Activated CD8-positive, alpha-beta memory T cell treated with anti-CD3 and anti-CD28 coated beads for 48 hours (primary cell): ENCODE measurements around the gene COA4.

Source experiments
- DNase-seq, 3 experiments: peaks; one replicate each; pipeline ENCODE4 v3.0.0-alpha.2; 2020; ENCODE audit warnings: low read depth in 2 of 3, low spot score in 2 of 3

Gene COA4

DNA sequence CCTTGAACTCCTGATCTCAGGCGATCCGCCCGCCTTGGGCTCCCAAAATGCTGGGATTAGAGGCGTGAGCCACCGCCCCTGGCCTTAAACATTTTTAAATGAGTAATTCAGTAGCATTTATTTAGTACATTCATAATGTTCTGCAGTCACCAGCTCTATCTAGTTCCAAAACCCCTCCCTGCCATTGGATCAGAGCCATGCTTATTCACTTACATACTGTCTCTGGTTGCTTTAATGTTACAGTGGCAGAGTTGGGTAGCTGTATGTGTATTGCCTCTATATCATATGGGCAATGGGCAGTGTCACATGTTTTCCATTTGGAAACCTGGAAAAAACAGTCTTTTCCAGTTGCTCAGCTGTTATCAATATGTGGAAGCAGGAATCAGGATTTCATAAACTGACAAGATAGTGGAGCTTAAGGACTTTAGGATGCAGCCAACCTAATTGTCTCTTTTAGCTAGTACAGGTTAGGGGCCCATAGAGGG, 10.5 kb downstream of the COA4 start:
- no peak for DNase-seq

DNA sequence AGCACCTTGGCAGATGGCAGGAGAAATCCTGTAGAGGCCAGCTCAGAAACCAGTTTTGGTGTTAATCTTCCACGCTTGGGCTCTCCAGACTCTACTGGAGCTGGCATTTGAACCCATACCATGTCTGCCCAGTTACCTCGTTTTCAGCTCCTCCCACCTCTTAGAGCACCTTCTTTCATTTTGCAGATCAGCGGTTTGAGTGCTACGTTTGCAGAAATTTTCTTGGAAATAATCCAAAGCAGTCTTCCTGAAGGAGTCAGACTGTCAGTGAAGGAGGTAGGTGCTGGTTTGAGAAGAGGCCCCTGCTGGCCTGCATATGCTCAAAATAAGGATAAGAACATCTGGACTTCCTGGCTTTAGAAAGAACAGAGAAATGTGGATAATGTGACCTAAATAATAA, 13.7 kb downstream of the COA4 start:
- no peak for DNase-seq

DNA sequence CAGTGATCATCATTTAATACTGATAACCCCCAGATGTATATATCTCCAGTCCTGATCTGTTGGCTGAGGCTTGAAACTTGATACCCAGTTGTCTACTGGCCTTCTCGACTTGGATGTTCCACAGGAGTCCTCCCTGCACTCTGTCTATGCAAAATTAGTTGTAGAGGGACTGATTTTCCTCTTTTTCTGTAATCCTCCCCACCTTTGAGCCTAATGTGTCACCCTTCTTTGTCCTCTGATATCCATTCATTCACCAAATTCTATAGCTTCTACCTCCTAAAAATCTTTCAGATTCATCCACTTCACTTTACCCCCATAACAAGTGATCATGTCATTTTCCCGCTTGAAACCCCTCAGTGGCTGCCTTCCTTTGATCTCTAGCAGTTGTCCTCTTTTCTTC, 16.4 kb downstream of the COA4 start:
- DNase-seq: no peak

DNA sequence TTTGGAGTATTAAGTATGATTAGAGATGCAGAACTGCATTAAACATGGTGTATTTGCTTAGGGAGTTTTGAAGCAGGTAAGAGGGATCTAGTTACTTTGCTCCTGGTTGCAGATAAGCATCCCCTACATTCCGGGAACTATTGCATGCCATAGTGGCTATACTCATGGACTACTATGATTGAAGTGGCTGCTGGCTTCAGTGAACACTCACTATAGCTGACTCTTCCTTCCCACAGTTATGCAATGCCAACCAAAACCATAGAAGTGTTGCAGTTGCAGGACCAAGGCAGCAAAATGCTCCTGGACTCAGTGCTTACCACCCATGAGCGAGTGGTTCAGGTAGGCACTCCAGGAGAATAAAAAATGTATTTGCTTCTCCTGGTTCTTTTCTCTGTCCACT, 17.0 kb downstream of the COA4 start:
- DNase-seq: no peak

DNA sequence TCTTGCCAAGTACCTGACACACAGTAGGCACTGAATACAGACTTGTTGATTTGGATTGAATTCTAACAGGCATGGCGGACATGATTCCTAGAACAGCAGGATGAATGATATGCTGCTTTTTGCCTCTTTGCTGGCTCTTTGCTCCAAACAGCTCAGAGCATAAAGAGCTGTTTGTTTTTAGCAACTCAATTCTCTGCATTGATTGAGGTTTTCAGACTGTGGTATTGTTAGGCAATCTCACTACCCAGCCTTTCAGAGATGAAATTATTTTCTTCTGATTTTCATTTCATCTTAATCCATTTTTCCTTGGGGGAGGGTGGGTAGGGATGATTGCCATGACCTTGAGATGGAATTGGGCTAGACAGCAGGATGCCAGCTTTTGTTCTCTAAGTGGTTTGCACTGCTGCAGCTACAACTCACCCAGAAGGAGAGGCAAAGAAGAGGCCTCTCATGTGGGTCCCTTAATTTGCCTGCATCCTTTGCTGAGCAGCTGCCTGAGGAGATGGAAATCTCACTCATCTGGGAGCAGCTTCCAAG, 20.5 kb downstream of the COA4 start:
- no peak for DNase-seq

DNA sequence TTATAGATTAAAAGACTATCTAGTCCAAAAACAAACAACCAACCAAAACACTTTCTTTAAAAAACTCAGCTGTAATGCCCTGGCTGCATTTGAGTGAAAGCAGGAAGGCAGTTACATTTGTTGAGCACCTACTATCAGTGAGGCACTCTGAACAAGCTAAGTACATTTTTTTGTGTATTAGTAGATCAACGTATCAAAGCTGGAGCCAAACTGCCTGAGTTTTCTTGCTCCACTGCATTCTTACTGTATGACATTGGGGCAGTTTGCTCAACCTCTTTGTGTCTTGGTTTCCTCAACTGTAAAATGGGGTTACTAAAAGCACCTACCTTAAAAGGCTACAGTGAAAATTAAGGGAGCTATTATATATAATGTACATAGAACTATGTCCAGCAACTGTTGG, 22.0 kb downstream of the COA4 start:
- DNase-seq: no peak

DNA sequence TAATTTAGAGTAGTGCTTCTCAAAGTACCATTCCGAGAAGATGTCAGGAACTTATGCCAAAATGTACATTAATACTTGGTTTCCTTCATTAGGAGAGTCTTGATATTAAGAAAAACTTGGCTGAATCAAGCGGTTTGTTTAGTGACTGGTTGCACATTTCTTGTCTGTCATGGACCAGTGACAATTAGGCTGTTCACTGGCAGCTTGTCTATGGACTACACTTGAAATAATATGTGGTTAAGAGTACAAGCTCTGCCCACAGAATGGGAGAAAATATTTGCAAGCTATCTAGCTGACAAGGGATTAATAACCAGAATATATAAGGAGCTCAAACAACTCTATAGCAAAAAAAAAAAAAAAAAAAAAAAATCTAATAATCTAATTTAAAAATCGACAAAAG, 24.6 kb downstream of the COA4 start:
- no peak for DNase-seq

DNA sequence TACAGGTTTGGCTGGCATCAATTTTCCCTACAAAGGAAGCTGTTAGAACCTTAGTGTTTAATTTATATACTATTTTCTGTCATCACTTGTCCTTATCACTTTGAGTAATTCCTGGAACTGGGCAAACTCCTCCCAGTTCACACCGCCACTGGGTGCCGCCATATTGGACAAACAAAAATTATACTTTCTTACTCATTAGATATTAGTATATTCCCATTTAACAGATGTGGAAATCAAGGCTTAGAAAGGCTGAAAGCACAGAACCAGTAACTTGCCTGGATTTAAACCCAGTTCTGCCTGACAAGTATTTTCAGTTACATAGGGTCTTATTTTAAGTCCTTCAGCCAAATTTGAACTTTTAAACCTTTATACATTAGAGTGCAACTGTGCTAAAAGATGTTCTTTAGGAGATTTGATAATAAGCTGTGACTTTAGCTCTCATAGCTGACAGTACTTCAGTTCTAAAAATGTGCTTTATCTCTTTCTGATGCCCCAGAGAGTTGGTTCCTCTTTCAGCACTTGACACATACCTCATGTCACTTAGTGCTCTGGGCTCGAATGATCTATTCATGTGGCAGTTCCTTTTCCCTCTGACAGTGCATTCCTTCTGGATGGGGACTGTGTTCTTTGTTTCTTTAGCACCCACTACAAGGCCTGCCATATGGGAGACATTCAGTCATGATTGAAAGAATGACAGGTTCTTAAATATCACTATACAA, 25.4 kb downstream of the COA4 start:
- DNase-seq: no peak

DNA sequence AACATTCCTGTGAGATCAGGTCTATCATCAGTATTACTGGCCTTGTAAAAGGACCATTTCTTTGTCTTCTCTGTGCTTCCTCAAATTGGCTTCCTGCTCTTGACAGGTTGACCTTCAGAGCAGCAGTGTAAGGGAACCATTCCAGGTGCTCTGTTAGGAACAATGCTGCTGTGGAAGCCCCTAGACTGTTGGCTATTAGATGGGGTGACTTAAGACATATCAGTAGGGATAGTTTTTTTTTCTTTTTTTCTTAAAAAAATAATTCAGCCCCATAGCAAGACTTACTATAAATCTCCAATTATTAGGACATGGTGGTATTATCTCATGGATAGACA, 37.6 kb downstream of the COA4 start:
- DNase-seq: no peak

DNA sequence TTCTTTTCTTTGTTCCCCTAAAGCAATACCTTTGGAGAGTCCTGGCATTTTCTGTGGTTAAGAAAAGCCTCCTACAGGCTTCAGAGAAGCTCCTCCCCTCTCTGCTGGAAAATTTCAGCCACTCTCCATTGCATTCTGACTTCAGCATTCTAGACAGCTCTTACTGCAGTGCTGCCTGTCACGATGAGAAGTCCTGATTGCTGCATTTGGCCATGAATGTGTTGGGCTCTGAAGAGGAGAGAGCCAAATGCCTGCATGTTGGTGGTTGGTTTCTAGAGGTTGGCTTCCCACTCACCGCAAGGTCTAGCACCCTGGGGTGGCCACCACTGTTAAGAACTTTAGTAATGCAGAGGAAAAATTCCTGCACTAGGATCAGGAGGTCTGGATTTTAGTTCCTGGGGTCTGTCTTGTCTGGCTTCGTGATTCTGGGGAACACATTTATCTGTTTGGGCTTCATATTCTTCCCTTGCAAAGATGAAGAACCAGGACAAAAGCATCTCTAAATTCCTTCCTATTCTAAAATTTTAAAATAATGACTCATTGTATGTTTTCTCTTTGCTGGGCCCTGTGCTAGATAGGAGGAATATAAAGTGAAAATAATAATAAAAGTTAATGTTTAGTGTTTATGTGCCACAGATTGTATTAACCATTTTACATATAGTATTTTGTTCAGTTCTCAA, 38.1 kb downstream of the COA4 start:
- no peak for DNase-seq

DNA sequence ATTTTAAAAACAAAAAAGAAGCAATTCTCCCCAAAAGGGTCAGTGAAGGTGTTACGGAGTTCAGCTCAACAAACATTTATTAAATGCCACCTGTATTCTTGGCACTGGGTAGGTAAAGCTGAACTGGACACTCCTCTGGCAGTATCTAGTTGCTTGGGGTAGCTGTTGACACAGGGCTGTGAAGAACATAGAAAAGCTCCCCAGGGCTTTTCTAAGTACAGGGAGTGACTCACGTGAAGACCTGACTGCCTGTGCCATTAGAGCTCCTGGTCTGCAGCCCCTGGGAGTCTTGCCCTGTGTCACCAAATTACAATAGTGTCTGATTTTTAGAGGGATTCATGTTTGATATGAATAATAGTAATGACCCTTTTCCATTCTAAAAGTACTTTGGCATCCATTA, 43.6 kb downstream of the COA4 start:
- DNase-seq: no peak

DNA sequence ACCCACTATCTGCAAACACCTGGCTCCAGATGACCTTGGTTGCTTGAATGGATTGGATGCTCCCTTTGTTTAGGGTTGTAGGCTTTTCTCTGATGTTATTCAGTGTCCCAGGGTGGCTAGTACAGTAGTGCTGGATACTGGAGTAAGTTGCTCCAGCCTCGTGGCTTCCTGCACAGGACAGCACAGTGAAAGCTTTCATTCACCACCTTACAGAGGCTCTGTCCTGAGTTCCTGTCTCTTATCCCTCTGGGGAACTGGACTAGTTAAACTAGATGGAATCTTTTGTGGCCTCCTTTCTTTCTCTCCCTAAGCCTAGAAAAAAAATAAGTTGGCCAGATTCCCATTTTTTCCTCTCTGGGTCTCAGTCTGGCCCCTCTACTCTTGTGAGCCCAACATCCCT, 46.4 kb downstream of the COA4 start:
- DNase-seq: no peak
